Measurements from ENCODE around the gene ETV3. TPM values are rescaled to one million over a fixed set of nuclear protein-coding genes. Genes with fewer than 3 reads are reported as not detected.
"Not testable (repeated sequence)": the region's sequence is repeated elsewhere in the genome, so short reads cannot be mapped to it uniquely, and the experiment has no call there.

The ETV3 gene
- total RNA-seq: 10 to 100 TPM; 33.5 to 48.7 TPM

DNA sequence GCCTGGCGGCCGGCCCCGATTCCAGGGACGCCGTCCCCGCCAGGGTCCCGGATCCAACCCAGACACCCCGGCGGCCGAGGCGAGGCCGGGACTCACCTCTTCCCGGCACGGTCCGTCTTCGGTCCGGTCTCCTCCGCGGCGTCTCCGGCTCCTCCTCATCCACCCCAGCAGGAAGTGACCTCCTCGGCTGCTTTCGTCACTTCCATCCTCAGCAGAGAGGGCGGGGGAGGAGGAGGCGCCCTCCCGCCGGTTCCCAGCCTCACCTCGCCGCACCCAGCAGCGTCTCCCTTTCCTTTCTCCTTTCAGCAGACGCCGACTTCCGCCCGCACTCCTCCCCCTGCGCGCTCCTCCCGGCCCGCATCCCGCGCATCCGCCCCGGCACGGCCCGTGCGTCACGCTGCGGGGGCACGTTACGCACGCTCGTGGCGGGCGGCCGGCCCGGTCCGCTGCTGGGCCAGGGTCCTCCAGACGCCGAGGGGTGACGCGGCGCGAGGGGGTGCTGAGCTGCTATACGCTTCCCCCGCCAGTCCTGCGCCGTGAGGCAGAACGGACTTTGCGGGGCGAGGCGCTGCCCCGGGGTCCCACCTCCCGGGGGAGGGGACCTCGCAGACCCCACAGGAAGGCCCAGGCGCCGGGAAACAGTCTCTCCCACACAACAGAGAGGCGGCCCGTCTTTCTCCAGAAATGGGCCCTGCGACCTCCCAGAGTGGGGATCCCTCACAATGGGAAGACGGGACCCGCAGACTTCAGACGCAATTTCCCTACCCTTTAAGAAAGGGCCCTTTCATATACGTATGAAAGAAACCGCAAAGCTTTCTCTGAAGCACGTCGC lies at the start of gene ETV3:
Gene ETV3 (minus strand): TSS at position 176 of the 832 bp plus-strand sequence. CDS start 2,043 bp downstream, outside the sequence.
- Mint-ChIP-seq H3K27ac (peak within 1 kb of the TSS; percentile 97), H3K4me1 (ENCODE audit: low read depth) (peaks cover 82% of the 10 kb centered on the region), H3K4me3 (peak within 1 kb of the TSS; percentile 96 to 98), H3K9me3 (no peaks in the 10 kb centered on the region), H3K27me3 (ENCODE audit: low read depth) (no peaks in the 10 kb centered on the region), H3K36me3 (ENCODE audit: insufficient read depth in 2 of 2) (peaks cover 25 to 27% of the 10 kb centered on the region in 2 donors)
- ATAC-seq (replicated peaks in 1 of 2): peak; percentile 78 to 83
- peak; percentile 88 to 90 for DNase-seq

DNA sequence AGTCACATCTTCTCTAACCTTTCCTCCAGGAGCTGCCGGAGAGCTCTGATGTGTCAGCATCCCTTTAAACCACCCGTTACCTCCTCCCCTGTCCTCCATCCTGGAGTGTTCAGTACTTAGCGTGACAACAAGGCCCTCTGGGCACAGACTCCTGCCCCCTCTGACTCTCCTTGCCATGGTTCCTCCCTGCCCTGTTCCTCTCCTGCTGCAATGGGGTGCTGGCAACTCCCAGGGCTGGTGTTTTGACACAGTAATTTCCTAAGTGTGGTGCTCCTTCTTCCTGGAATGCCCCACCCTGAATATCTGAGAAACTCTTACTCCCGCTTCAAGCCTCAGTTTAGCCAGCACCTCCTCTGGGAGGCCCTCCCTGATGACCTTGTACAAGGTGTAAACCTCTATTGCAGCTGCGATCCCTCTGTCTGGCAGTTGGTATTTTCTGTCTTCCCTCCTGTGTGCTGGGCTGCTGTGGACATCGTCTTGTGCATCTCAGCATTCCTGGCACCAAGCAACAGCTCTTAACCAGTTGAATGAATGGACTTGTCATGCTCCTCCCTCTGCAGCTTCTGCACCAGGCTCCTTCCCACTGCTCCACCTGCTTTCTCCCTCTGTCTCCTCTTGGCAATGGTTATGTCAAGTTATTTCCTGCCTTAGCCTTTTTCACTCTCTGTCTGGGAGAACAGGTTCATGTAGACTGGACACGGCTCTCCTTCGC lies 48.2 kb upstream of the ETV3 start:
- H3K27ac Mint-ChIP-seq: no peak overlapping the region
- DNase-seq: no peak
- peaks cover 6% of the 10 kb centered on the region for H3K27me3 Mint-ChIP-seq (ENCODE audit: low read depth)
- no peaks in the 10 kb centered on the region for H3K4me1 Mint-ChIP-seq (ENCODE audit: low read depth)
- no peak overlapping the region for H3K4me3 Mint-ChIP-seq
- ATAC-seq (replicated peaks in 1 of 2): no peak
- H3K9me3 Mint-ChIP-seq: no peaks in the 10 kb centered on the region
- no peaks in the 10 kb centered on the region for H3K36me3 Mint-ChIP-seq (ENCODE audit: insufficient read depth in 2 of 2)

DNA sequence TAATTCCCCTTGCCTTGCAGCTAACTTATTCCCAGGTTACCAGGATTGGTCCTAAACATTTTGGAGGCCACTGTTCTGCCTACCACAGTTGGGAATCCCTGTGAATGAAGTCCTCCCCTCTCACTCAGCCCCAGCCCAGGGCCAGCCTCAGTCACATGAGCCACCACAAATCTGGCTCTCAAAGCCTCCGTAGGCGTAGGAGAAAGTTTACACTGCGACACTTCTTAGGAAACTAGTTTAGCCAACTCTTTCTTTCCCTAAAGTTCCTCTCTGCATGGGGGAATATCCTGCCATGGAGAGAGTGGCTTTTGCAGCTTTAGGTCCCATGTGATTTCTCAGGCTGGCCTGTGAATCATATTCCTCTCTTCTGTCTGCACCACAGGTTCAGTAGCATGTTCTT lies 45.7 kb upstream of the ETV3 start:
- Mint-ChIP-seq H3K4me1 (ENCODE audit: low read depth) (no peaks in the 10 kb centered on the region), H3K27ac (no peak overlapping the region), H3K36me3 (ENCODE audit: insufficient read depth in 2 of 2) (no peaks in the 10 kb centered on the region), H3K27me3 (ENCODE audit: low read depth) (peaks cover 13% of the 10 kb centered on the region), H3K4me3 (no peak overlapping the region), H3K9me3 (no peaks in the 10 kb centered on the region)
- DNase-seq: no peak
- no peak for ATAC-seq (replicated peaks in 1 of 2)

DNA sequence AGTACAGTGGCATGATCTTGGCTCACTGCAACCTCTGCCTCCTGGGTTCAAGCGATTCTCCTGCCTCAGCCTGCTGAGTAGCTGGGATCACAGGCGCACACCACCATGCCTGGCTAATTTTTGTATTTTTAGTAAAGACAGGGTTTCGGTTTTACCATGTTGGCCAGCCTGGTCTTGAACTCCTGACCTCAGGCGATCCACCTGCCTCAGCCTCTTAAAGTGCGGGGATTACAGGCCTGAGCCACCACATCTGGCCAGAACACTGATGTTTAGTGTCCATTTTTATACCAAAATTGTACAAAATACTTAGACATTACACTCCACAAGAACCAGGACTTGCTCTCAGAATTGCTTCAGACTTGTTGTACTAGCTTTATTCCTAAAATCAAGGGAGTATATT lies 44.2 kb upstream of the ETV3 start:
- H3K4me3 Mint-ChIP-seq; H3K27ac Mint-ChIP-seq; DNase-seq; H3K4me1 Mint-ChIP-seq (ENCODE audit: low read depth); H3K36me3 Mint-ChIP-seq (ENCODE audit: insufficient read depth in 2 of 2); ATAC-seq (replicated peaks in 1 of 2); H3K9me3 Mint-ChIP-seq: not testable (repeated sequence)
- H3K27me3 Mint-ChIP-seq (ENCODE audit: low read depth): peaks cover 10% of the 10 kb centered on the region

DNA sequence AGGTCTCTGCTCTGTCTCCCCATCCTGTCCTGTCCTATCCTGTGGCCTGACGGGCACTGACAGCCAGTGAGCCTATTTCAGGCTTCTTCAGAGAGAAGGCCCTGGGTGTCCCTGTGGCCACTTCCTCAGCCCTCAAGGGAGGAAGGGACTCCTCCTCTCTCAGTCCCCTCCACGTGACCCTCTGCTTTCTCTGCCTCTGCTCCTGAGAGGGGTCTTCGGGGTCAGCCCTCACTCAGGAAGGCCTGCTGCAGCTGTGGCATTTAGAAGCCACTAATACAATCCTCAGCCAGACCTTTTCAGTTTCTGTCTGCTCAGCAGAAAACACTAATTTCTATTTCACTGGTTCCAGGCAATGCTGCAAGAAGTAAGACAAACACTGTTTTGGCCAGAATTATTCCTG lies 43.6 kb upstream of the ETV3 start:
- Mint-ChIP-seq H3K27ac (no peak overlapping the region), H3K36me3 (ENCODE audit: insufficient read depth in 2 of 2) (no peaks in the 10 kb centered on the region), H3K9me3 (no peaks in the 10 kb centered on the region), H3K4me1 (ENCODE audit: low read depth) (no peaks in the 10 kb centered on the region), H3K27me3 (ENCODE audit: low read depth) (peaks cover 14% of the 10 kb centered on the region), H3K4me3 (no peak overlapping the region)
- no peak for DNase-seq
- no peak for ATAC-seq (replicated peaks in 1 of 2)

DNA sequence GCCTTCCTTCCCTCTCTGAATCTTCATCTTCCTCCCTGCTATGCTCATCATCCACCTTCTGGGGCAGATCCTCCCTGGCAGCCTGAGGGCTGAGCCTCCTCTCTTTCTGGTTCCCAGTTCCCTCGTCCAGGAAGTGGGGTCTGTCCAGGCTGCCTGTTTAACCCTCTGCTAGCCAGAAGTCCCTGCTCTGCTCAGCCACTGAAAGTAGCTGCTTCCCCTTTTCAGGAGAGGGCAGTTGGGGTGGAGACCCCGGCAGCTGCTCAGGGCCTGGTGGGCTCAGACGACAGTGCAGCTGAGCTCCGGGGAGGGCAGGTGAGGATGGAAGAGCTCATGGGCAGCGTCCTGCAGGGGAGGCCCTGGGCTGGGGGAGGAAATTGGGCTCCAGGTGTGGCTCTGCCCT lies 43.1 kb upstream of the ETV3 start:
- Mint-ChIP-seq H3K27me3 (ENCODE audit: low read depth) (peaks cover 19% of the 10 kb centered on the region), H3K36me3 (ENCODE audit: insufficient read depth in 2 of 2) (no peaks in the 10 kb centered on the region), H3K27ac (no peak overlapping the region), H3K4me3 (no peak overlapping the region), H3K9me3 (no peaks in the 10 kb centered on the region), H3K4me1 (ENCODE audit: low read depth) (no peaks in the 10 kb centered on the region)
- DNase-seq: no peak
- no peak for ATAC-seq (replicated peaks in 1 of 2)

DNA sequence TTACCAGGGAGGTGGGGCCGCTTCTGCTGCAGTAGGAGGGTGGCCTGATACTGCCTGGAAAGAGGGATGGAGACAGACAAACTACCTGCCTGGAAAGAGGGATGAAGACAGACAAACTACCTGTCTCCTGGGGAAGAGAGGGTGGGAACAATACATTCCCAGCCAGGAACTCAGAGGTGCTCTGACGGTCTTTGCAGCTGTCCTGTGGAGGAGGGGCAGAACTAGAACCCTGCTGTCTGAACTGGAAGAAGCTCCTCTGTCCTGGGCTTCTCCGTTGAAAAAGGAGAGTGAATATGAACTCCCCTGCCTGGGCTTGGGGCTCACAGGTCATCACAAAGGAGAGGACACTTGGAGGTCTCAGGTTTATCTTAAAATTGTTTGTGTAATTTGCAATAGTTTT lies 40.3 kb upstream of the ETV3 start:
- peaks cover 23% of the 10 kb centered on the region for H3K27me3 Mint-ChIP-seq (ENCODE audit: low read depth)
- no peak overlapping the region for H3K4me3 Mint-ChIP-seq
- ATAC-seq (replicated peaks in 1 of 2): no peak

DNA sequence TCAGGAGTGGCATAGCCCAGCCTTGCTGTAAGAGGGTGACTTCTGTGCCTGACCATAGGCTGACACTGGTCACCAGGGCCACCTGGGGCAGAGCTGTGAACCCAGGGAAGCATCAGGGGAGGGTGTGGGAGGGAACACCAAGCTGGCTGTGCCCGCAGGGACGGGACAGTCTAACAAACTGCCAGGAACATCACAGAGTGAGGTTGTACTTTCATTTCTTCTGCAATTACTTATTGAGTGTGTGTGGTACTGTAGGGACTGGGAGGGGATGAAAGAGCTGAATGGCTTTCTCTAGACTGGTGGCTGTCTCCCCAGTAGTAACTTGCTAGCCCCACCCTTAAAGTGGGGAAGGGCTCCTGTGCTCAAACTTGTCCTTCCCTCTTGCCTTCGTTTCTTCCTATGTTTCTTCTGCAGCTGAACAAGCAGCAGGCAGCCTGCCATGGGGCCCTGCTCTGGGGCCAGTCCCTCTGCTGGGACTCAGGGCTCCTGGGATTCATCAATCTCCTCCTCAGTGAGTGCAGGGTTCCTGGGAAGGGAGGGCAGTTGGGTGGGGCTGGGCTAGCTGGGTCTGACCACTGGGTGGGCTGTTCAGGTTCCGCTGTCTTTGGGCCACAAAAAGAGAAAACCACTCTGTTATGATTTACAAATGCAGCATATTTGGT lies 39.7 kb upstream of the ETV3 start:
- no peaks in the 10 kb centered on the region for H3K9me3 Mint-ChIP-seq
- no peak overlapping the region for H3K4me3 Mint-ChIP-seq
- DNase-seq (no peak), ATAC-seq (replicated peaks in 1 of 2) (no peak)
- no peaks in the 10 kb centered on the region for H3K36me3 Mint-ChIP-seq (ENCODE audit: insufficient read depth in 2 of 2)
- peaks cover 23% of the 10 kb centered on the region for H3K27me3 Mint-ChIP-seq (ENCODE audit: low read depth)
- no peak overlapping the region for H3K27ac Mint-ChIP-seq
- H3K4me1 Mint-ChIP-seq (ENCODE audit: low read depth): no peaks in the 10 kb centered on the region

More for the DNA sequence above, 40.3 kb upstream of the ETV3 start:
- no peaks in the 10 kb centered on the region for H3K9me3 Mint-ChIP-seq
- no peak overlapping the region for H3K27ac Mint-ChIP-seq
- no peaks in the 10 kb centered on the region for H3K4me1 Mint-ChIP-seq (ENCODE audit: low read depth)
- no peaks in the 10 kb centered on the region for H3K36me3 Mint-ChIP-seq (ENCODE audit: insufficient read depth in 2 of 2)
- DNase-seq: no peak

DNA sequence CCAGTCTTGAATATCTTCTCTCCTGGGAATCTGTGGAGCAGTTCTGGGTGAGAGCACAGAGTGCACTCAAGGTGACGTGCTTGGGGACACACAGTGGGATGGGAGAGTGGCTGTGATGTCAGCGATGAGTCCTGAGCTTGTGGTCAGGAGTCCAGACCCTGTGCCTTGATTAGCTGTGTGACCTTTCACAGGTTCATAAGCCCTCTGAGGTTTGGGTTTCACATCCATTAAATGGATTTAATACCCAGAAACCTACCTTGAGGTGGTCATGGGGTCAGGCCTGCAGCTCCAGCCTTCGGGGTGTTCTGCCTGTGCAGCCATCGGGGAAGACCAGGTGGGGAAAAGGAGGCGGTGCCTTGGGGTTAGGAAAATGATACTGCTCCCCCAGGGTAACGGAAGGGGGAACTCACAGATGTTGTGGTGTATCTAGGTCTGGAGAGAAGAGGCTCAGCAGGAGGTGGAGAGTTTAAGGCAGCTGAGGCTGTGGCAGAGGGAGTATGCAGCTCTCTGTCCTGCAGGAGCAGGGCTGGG lies 38.5 kb upstream of the ETV3 start:
- ATAC-seq (replicated peaks in 1 of 2) (no peak), DNase-seq (no peak)
- Mint-ChIP-seq H3K4me3 (no peak overlapping the region), H3K9me3 (no peaks in the 10 kb centered on the region), H3K4me1 (ENCODE audit: low read depth) (no peaks in the 10 kb centered on the region), H3K27me3 (ENCODE audit: low read depth) (peaks cover 23% of the 10 kb centered on the region), H3K36me3 (ENCODE audit: insufficient read depth in 2 of 2) (no peaks in the 10 kb centered on the region), H3K27ac (no peak overlapping the region)

DNA sequence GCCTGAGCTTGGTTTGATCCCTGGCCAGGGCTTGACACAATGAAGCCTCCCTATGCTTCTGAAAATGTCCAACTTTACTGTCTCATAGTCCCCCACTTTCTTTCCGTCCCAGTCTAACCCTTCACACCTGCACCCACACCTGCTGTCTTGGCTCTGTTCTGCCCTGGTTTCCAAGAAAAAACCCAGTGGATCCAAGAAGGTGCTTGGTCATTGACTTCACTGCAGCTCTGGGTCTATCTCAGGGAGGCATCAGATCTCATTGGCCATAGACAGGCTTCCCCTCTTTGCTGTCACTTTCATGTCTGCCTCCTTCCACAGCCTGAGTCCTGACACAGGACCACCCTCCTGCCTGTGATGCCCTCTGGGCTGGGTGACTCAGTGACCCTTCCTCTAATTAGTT lies 37.8 kb upstream of the ETV3 start:
- Mint-ChIP-seq H3K9me3 (no peaks in the 10 kb centered on the region), H3K4me3 (no peak overlapping the region), H3K36me3 (ENCODE audit: insufficient read depth in 2 of 2) (no peaks in the 10 kb centered on the region), H3K27me3 (ENCODE audit: low read depth) (peaks cover 30% of the 10 kb centered on the region), H3K4me1 (ENCODE audit: low read depth) (no peaks in the 10 kb centered on the region), H3K27ac (no peak overlapping the region)
- ATAC-seq (replicated peaks in 1 of 2): no peak
- no peak for DNase-seq

DNA sequence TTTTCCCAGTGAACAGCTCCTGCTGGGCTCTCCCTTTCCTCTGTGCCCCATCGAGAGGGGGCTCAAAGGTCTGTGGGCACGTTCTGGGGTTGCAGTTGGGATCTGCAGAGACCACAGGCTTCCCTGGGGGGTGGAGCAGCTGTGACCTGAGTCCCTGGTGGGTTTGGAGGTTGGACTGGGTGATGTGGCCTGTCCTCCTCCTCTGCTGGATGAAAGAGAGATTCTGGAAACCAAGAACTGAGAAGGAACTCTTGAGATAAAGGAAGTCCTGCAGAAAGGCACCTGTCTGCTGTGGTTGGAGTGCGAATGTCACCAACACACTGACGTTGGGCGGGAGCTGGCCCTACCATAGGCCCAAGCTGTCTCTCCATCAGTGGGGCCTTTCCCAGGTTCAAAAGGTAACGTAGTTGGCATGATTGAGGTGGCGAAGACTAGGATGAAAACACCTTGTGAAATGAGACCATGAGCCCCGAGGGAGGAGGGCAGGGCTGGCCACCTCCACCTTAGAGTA lies 35.8 kb upstream of the ETV3 start:
- Mint-ChIP-seq H3K36me3 (ENCODE audit: insufficient read depth in 2 of 2) (no peaks in the 10 kb centered on the region), H3K4me3 (no peak overlapping the region), H3K4me1 (ENCODE audit: low read depth) (no peaks in the 10 kb centered on the region), H3K27ac (no peak overlapping the region), H3K27me3 (ENCODE audit: low read depth) (peaks cover 23% of the 10 kb centered on the region), H3K9me3 (no peaks in the 10 kb centered on the region)
- ATAC-seq (replicated peaks in 1 of 2) (no peak), DNase-seq (no peak)

DNA sequence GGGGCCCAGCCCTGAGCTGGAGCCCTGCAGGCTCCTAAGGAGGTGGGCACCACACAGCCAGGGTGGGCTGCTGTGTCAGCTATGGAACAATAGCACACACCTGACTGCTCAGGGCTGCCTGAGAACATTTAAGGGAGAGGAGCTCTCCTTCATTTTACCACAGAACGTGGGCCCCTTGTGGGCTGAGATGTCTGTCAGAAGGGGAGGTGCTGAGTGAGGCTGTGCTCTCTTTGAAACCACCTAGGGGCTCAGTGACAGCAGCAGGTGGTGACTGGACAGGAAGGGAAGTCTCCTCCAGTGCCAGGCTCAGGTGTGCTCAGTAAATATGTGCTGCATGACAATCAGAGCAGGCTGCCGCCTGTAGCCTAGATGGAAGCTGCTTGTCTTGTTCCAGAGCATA lies 35.0 kb upstream of the ETV3 start:
- DNase-seq; H3K4me1 Mint-ChIP-seq (ENCODE audit: low read depth); H3K36me3 Mint-ChIP-seq (ENCODE audit: insufficient read depth in 2 of 2); H3K27ac Mint-ChIP-seq; H3K9me3 Mint-ChIP-seq; H3K4me3 Mint-ChIP-seq: not testable (repeated sequence)
- ATAC-seq (replicated peaks in 1 of 2): peak; percentile 36 to 37
- H3K27me3 Mint-ChIP-seq (ENCODE audit: low read depth): peaks cover 23% of the 10 kb centered on the region

DNA sequence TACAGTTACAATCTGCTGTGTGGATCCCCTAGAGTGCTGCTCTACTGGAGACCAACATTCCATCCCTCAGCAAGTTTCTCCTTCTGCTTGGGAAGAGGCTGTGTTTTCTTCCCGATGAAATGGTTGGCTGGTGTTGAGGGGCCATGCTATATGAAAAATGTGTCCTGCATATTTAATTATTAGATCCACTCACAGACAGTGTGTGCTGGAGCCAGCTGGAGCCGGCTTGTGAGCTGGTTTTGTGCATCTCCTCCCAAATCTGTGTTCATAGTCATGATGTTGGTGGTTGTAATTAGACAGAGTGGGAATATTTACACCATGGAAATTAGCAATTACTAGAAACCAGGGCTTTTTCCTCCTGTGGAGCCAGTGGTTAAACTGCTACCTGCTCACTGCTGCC lies 34.4 kb upstream of the ETV3 start:
- not testable (repeated sequence) for H3K36me3 Mint-ChIP-seq (ENCODE audit: insufficient read depth in 2 of 2); DNase-seq; H3K4me3 Mint-ChIP-seq; H3K9me3 Mint-ChIP-seq; H3K27ac Mint-ChIP-seq; ATAC-seq (replicated peaks in 1 of 2); H3K4me1 Mint-ChIP-seq (ENCODE audit: low read depth)
- peaks cover 24% of the 10 kb centered on the region for H3K27me3 Mint-ChIP-seq (ENCODE audit: low read depth)
